IMR-90 (cell line): ENCODE data around the gene ARL4C. TPM values are rescaled to one million over a fixed set of nuclear protein-coding genes. Genes with fewer than 3 reads are reported as not detected.

Experiments
- ATAC-seq: fragments of 200-7000 bp; cut with Tn5 transposase; 2 replicates; pipeline ENCODE4 v1.9.1; 2020; ENCODE audit warnings: low read depth, mild to moderate bottlenecking, moderate library complexity
- BruUV-seq: library from RNA; stranded (reverse); fragments of 400-500 nt; replicated peaks from 2 replicates; lab custom pipeline; 2021; lab: Mats Ljungman, UMichigan
- CTCF ChIA-PET: fragments of 300-600 bp; formaldehyde crosslinking; extraction: SDS; loops from one replicate; lab custom pipeline; 2021; ENCODE audit warnings: antibody characterized with exemption; lab: Yijun Ruan, JAX
- POLR2A ChIA-PET: fragments of 300-600 bp; sonication (Branson Sonifier 250); formaldehyde crosslinking; loops from one replicate; lab custom pipeline; 2022; ENCODE audit warnings: antibody characterized with exemption; ENCODE audit not compliant: unreplicated experiment; lab: Charles Lee
- DNase-seq: peaks from one replicate; pipeline ENCODE4 v3.0.0; 2013
- H2AFZ ChIP-seq: replicated peaks from 2 replicates; pipeline ENCODE3; 2013; ENCODE audit warnings: low read length, mild to moderate bottlenecking; ENCODE audit not compliant: poor library complexity
- H2AK5ac ChIP-seq: 2 replicates; pipeline ENCODE4 v1.6.1; 2013; ENCODE audit warnings: low read depth, low read length, inconsistent platforms
- H2AK9ac ChIP-seq: replicated peaks from 2 replicates; pipeline ENCODE3; 2013; ENCODE audit warnings: mild to moderate bottlenecking, low read depth, low read length, moderate library complexity; ENCODE audit not compliant: poor library complexity
- H2BK120ac ChIP-seq: 2 replicates; pipeline ENCODE4 v1.6.1; 2013; ENCODE audit warnings: low read depth, low read length, inconsistent platforms
- H2BK15ac ChIP-seq: 3 replicates; pipeline ENCODE4 v1.6.1; 2013; ENCODE audit warnings: low read depth, low read length, inconsistent platforms
- H2BK20ac ChIP-seq: 2 replicates; pipeline ENCODE4 v1.6.1; 2013; ENCODE audit warnings: low read depth, mild to moderate bottlenecking, inconsistent platforms, low read length, moderate library complexity
- H2BK5ac ChIP-seq: 2 replicates; pipeline ENCODE4 v1.6.1; 2013; ENCODE audit warnings: mild to moderate bottlenecking, low read depth, low read length, inconsistent platforms; ENCODE audit not compliant: poor library complexity, severe bottlenecking
- H3K14ac ChIP-seq: replicated peaks from 2 replicates; pipeline ENCODE4 v1.6.1; 2013; ENCODE audit warnings: low read depth, low read length, inconsistent platforms
- H3K18ac ChIP-seq: 2 replicates; pipeline ENCODE4 v1.6.1; 2013; ENCODE audit warnings: low read depth, low read length, control low read depth
- H3K23ac ChIP-seq: 2 replicates; pipeline ENCODE4 v1.6.1; 2013; ENCODE audit warnings: low read depth, low read length, inconsistent platforms
- H3K27ac ChIP-seq: 2 replicates; pipeline ENCODE4 v1.5.1; 2013; ENCODE audit warnings: mild to moderate bottlenecking, control low read depth, low read length; ENCODE audit not compliant: insufficient read depth
- H3K27me3 ChIP-seq: 2 replicates; pipeline ENCODE4 v1.6.1; 2013; ENCODE audit warnings: low read length; ENCODE audit not compliant: control insufficient read depth, insufficient read depth
- H3K36me3 ChIP-seq: 2 replicates; pipeline ENCODE4 v1.6.1; 2013; ENCODE audit warnings: low read length, mixed read lengths; ENCODE audit not compliant: control insufficient read depth, insufficient read depth
- H3K4ac ChIP-seq: 2 replicates; pipeline ENCODE4 v1.6.1; 2013; ENCODE audit warnings: low read depth, low read length, inconsistent platforms
- H3K4me1 ChIP-seq: 2 replicates; pipeline ENCODE4 v1.6.1; 2013; ENCODE audit warnings: low read length, mixed read lengths; ENCODE audit not compliant: control insufficient read depth, insufficient read depth
- H3K4me2 ChIP-seq: 2 replicates; pipeline ENCODE4 v1.6.1; 2013; ENCODE audit warnings: low read depth, mild to moderate bottlenecking, control low read depth, low read length, moderate library complexity
- H3K4me3 ChIP-seq: 2 replicates; pipeline ENCODE4 v1.5.1; 2013; ENCODE audit warnings: low read depth, mild to moderate bottlenecking, control low read depth, low read length, moderate library complexity; ENCODE audit not compliant: insufficient read depth
- H3K56ac ChIP-seq: 2 replicates; pipeline ENCODE4 v1.6.1; 2013; ENCODE audit warnings: low read length, inconsistent platforms; ENCODE audit not compliant: insufficient read depth; ENCODE audit errors: extremely low read depth
- H3K79me1 ChIP-seq, 2 experiments: 2 replicates each; pipeline ENCODE4 v1.6.1; 2013; ENCODE audit warnings: low read length in 2 of 2, inconsistent platforms in 1 of 2, low read depth in 1 of 2
- H3K9ac ChIP-seq: 2 replicates; pipeline ENCODE4 v1.6.1; 2013; ENCODE audit warnings: low read depth, low read length, control low read depth
- H3K9me1 ChIP-seq: 2 replicates; pipeline ENCODE4 v1.6.1; 2013; ENCODE audit warnings: low read length, inconsistent platforms; ENCODE audit not compliant: insufficient read depth
- H3K9me3 ChIP-seq: 2 replicates; pipeline ENCODE4 v1.6.1; 2013; ENCODE audit warnings: low read length; ENCODE audit not compliant: control insufficient read depth, insufficient read depth
- H4K20me1 ChIP-seq: 2 replicates; pipeline ENCODE4 v1.6.1; 2013; ENCODE audit warnings: low read length, inconsistent platforms; ENCODE audit not compliant: insufficient read depth
- H4K5ac ChIP-seq: 2 replicates; pipeline ENCODE4 v1.6.1; 2013; ENCODE audit warnings: mild to moderate bottlenecking, low read depth, low read length, control low read depth
- H4K8ac ChIP-seq, 2 experiments: 2 replicates each; pipeline ENCODE4 v1.6.1; 2013; ENCODE audit warnings: low read depth in 2 of 2, low read length in 2 of 2, control low read depth in 1 of 2, inconsistent platforms in 1 of 2
- H4K91ac ChIP-seq: 2 replicates; pipeline ENCODE4 v1.6.1; 2013; ENCODE audit warnings: low read depth, low read length, inconsistent platforms; ENCODE audit not compliant: insufficient read depth
- BHLHE40 ChIP-seq: fragments of 150-350 bp; IDR thresholded peaks from 2 replicates; pipeline ENCODE4 v1.6.1; 2016; ENCODE audit warnings: mild to moderate bottlenecking, low read depth, low read length
- MAZ ChIP-seq: IDR thresholded peaks from 2 replicates; pipeline ENCODE4 v1.6.1; 2012; ENCODE audit warnings: low read depth, mild to moderate bottlenecking, low read length, improper control_type of control experiment, moderate library complexity, borderline replicate concordance
- MXI1 ChIP-seq: IDR thresholded peaks from 2 replicates; pipeline ENCODE4 v1.6.1; 2012; ENCODE audit warnings: low read depth, mild to moderate bottlenecking, low read length, moderate library complexity, borderline replicate concordance
- NFE2L2 ChIP-seq: fragments of 150-350 bp; IDR thresholded peaks from 2 replicates; pipeline ENCODE4 v1.6.1; 2016; ENCODE audit warnings: low read depth, mild to moderate bottlenecking, low read length
- RAD21 ChIP-seq: IDR thresholded peaks from 2 replicates; pipeline ENCODE4 v1.6.1; 2012; ENCODE audit warnings: low read length, improper control_type of control experiment
- SMC3 ChIP-seq: fragments of 150-350 bp; IDR thresholded peaks from 2 replicates; pipeline ENCODE4 v1.6.1; 2016; ENCODE audit warnings: low read depth, mild to moderate bottlenecking, antibody characterized with exemption, low read length, moderate library complexity
- WGBS, 2 experiments: methylation state at CpG; one replicate each; pipeline versions ENCODE4 v1.1.5 to v1.1.7; 2013; ENCODE audit warnings: missing lambda C conversion rate in 2 of 2; ENCODE audit not compliant: insufficient read length in 1 of 2; ENCODE audit errors: extremely low coverage in 2 of 2; 5-methylcytosine and 5-hydroxymethylcytosine counted together
- dilution Hi-C: fragments of 300-500 bp; cut with HindIII; formaldehyde crosslinking; loops from one replicate; pipeline ENCODE4 v1.14.3; 2018; ENCODE audit warnings: low sequenced_read_pairs; ENCODE audit not compliant: unreplicated experiment
- in situ Hi-C: fragments of 300-500 bp; cut with MboI; formaldehyde crosslinking; loops from 3 replicates; pipeline ENCODE4 v1.14.3; 2019; ENCODE audit warnings: low sequenced_read_pairs, inconsistent platforms, mixed read lengths
- intact Hi-C: fragments of 100-400 bp; cut with micrococcal nuclease; formaldehyde crosslinking; loops from 2 replicates; pipeline ENCODE4 v1.10.0; 2022
- polyA plus RNA-seq, 3 experiments: library from polyadenylated mRNA; depleted of rRNA; stranded (reverse); fragments of >200 nt; gene quantifications; 2 replicates each; pipeline ENCODE4 v1.2.3, GENCODE V29; 2012; ENCODE audit warnings: low replicate concordance in 1 of 3
- total RNA-seq: library from RNA; depleted of rRNA; stranded (reverse); fragments of >200 nt; gene quantifications from 2 replicates; pipeline ENCODE4 v1.2.3, GENCODE V29; 2012
- TF ChIP-seq, protein P1 (sequence below): fragments of 150-350 bp; IDR thresholded peaks from 2 replicates; pipeline ENCODE4 v1.6.1; 2017; ENCODE audit warnings: mild to moderate bottlenecking, antibody characterized with exemption, low read length, low read depth
- TF ChIP-seq, protein P2 (sequence below): conservative IDR thresholded peaks from 2 replicates; pipeline ENCODE4 v1.5.1; 2012; ENCODE audit warnings: mild to moderate bottlenecking, low read depth, low read length, improper control_type of control experiment

Gene ARL4C
- total and polyA plus RNA-seq, 2 of the 4 experiments (the other 2 are of a cell fraction): 7.7 to 8.2 TPM

DNA sequence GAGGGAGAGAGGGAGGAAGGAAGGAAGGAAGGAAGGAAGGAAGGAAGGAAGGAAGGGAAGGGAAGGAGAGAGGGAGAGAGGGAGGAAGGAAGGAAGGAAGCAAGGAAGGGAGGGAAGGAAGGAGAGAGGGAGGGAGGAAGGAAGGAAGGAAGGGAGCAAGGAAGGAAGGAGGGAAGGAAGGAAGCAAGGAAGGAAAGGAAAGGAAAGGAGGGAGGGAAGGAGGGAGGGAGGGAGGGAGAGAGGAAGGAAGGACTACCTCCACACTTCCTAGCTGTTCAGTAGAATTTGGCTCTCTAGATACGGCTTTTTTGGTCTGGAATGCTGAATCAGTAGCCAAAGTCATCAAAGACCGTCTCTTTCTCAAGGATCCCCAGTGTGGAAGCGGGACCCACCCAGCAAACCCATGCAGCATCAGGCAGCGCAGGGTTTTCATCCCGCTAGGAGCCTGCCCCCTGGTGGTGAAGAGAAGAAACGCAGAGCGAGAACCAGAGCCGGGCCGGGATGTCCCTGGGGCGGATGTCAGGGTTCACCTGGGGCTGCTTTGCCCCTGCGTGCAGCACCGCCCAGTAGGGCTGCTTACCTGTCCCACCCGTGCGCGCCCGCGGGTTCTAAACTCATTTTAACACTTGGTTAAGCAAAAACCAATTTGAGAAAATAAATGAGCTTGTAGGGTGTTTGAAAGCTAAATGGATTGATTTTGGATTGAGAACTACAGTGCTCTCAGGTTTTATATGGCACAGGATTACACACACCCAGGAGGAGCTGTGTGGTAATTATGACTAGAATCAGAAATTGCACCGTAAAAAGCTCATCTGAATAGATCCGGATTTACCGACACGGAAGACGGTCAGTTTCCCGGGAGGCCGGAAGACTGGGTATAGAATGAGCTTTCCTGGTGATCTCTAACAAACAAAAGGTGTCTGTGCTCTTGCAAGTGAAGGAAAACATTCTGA is 48.1 kb upstream of the ARL4C start:
- no peak overlapping the region for H3K14ac ChIP-seq
- BruUV-seq: no TSS peak
- dilution Hi-C loops: no loop called here

More for the DNA sequence above, 48.1 kb upstream of the ARL4C start:
- 15% methylated on average over 8 of the region's 24 CpGs; no CpG with 5 or more reads in 1 of the 2 experiments for WGBS, 2 experiments
- in situ Hi-C loops (loop anchor here (5.0 to 25.0 kb wide), 3 partner anchors 408 to 1042 kb away; no protein-coding TSS in a partner anchor), intact Hi-C loops (loop anchor here (1.0 to 10.0 kb wide), 4 partner anchors 256 to 690 kb away; partner anchors contain the start of gene HJURP)
- peak overlapping the region; percentile 74 for H2AK5ac ChIP-seq
- no peaks in the 10 kb centered on the region for H3K9me1 ChIP-seq
- peak; percentile 59 for DNase-seq
- no peak overlapping the region for H4K5ac ChIP-seq
- no peak overlapping the region for H3K4me3 ChIP-seq
- peak; percentile 95 for ATAC-seq
- H2AFZ ChIP-seq: peak overlapping the region; percentile 63
- no peaks in the 10 kb centered on the region for H3K4me1 ChIP-seq
- H3K79me1 ChIP-seq: no peaks in the 10 kb centered on the region
- H3K36me3 ChIP-seq: no peaks in the 10 kb centered on the region
- H3K23ac ChIP-seq: no peak overlapping the region
- no peak overlapping the region for H2AK9ac ChIP-seq
- no peaks in the 10 kb centered on the region; the same call in 1 of the 2 replicates for H3K27me3 ChIP-seq
- POLR2A ChIA-PET: no interaction called here
- 0 out of 2 replicates have a peak overlapping the region, but pooled peaks have one; percentile 19 for H3K4ac ChIP-seq
- H3K27ac ChIP-seq: no peak overlapping the region
- H2BK120ac ChIP-seq: no peak overlapping the region
- H3K9me3 ChIP-seq: no peaks in the 10 kb centered on the region
- H3K4me2 ChIP-seq: no peak overlapping the region
- H3K9ac ChIP-seq: no peak overlapping the region
- H4K91ac ChIP-seq: no peak overlapping the region
- H2BK20ac ChIP-seq: no peak overlapping the region
- H3K56ac ChIP-seq: no peak overlapping the region
- H4K20me1 ChIP-seq: no peaks in the 10 kb centered on the region
- CTCF ChIA-PET: interaction anchor here (0.6 to 1.6 kb wide), 13 partner anchors 10 to 573 kb away, joined by 3 to 8 read pairs (median 3); no protein-coding TSS in a partner anchor
- no peak overlapping the region for H2BK15ac ChIP-seq
- TF ChIP-seq RAD21: peak; percentile 88
- no peak for TF ChIP-seq BHLHE40
- no peak for TF ChIP-seq MAZ
- no peak for TF ChIP-seq MXI1
- TF ChIP-seq SMC3: peak; percentile 95
- TF ChIP-seq, protein P1, sequence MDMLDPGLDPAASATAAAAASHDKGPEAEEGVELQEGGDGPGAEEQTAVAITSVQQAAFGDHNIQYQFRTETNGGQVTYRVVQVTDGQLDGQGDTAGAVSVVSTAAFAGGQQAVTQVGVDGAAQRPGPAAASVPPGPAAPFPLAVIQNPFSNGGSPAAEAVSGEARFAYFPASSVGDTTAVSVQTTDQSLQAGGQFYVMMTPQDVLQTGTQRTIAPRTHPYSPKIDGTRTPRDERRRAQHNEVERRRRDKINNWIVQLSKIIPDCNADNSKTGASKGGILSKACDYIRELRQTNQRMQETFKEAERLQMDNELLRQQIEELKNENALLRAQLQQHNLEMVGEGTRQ: no peak
- TF ChIP-seq, protein P2, sequence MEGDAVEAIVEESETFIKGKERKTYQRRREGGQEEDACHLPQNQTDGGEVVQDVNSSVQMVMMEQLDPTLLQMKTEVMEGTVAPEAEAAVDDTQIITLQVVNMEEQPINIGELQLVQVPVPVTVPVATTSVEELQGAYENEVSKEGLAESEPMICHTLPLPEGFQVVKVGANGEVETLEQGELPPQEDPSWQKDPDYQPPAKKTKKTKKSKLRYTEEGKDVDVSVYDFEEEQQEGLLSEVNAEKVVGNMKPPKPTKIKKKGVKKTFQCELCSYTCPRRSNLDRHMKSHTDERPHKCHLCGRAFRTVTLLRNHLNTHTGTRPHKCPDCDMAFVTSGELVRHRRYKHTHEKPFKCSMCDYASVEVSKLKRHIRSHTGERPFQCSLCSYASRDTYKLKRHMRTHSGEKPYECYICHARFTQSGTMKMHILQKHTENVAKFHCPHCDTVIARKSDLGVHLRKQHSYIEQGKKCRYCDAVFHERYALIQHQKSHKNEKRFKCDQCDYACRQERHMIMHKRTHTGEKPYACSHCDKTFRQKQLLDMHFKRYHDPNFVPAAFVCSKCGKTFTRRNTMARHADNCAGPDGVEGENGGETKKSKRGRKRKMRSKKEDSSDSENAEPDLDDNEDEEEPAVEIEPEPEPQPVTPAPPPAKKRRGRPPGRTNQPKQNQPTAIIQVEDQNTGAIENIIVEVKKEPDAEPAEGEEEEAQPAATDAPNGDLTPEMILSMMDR: peak; percentile 77
- no peak for TF ChIP-seq NFE2L2
- H2BK5ac ChIP-seq: no peak overlapping the region
- H3K18ac ChIP-seq: no peak overlapping the region
- H4K8ac ChIP-seq: no peak overlapping the region
